HFFc6 (cell line): ENCODE results near the gene CACNB4. TPM values are rescaled to one million over a fixed set of nuclear protein-coding genes. Genes with fewer than 3 reads are reported as not detected.

Experiments used
- DNase-seq: peaks from one replicate; pipeline ENCODE4 v3.0.0-alpha.2; 2018
- H3K27ac Mint-ChIP-seq: 2 replicates; pipeline ENCODE4 v1.8.0; 2020; ENCODE audit warnings: mild to moderate bottlenecking, mixed read lengths
- H3K27me3 Mint-ChIP-seq: 2 replicates; pipeline ENCODE4 v1.8.0; 2021; ENCODE audit warnings: mild to moderate bottlenecking, moderate library complexity, mixed read lengths; ENCODE audit not compliant: insufficient read depth
- H3K36me3 Mint-ChIP-seq: 2 replicates; pipeline ENCODE4 v1.8.0; 2021; ENCODE audit warnings: low read depth, mixed read lengths
- H3K4me1 Mint-ChIP-seq: 2 replicates; pipeline ENCODE4 v1.8.0; 2020; ENCODE audit warnings: low read depth, mixed read lengths
- H3K4me3 Mint-ChIP-seq: 2 replicates; pipeline ENCODE4 v1.8.0; 2020; ENCODE audit warnings: mild to moderate bottlenecking, moderate library complexity, mixed read lengths
- H3K9me3 Mint-ChIP-seq: 2 replicates; pipeline ENCODE4 v1.8.0; 2020; ENCODE audit warnings: mild to moderate bottlenecking, mixed read lengths
- CTCF ChIP-seq: fragments of 200-600 bp; sonication (generic); IDR thresholded peaks from 2 replicates; pipeline ENCODE4 v1.5.0; 2021; ENCODE audit warnings: antibody characterized with exemption, mild to moderate bottlenecking
- total RNA-seq, 6 experiments: library from RNA; stranded (reverse); fragmentation: NEBNext Ultra II Directional; extraction: Animal tissue kit (Norgen Biotek cat#: 25700); gene quantifications; 2 replicates in 1 of 6; 3 replicates in 5 of 6; pipeline ENCODE4 v1.2.3, GENCODE V29; 2021

Gene CACNB4
- total RNA-seq, 6 experiments from 2014 or later, result 0.05 to 0.23 (median 0.21) TPM; not detected in 3

- no peak for DNase-seq
- no peak for TF ChIP-seq CTCF
- no peaks in the 10 kb centered on the region for H3K9me3 Mint-ChIP-seq
- H3K27ac Mint-ChIP-seq, result no peak overlapping the region
- H3K36me3 Mint-ChIP-seq, result no peaks in the 10 kb centered on the region
- no peak overlapping the region for H3K4me3 Mint-ChIP-seq
- H3K4me1 Mint-ChIP-seq, result no peaks in the 10 kb centered on the region
- peaks cover 9% of the 10 kb centered on the region for H3K27me3 Mint-ChIP-seq
These were observed 237.7 kb downstream of the CACNB4 start for GRCh38 chr2:151861174-151861573.

DNA sequence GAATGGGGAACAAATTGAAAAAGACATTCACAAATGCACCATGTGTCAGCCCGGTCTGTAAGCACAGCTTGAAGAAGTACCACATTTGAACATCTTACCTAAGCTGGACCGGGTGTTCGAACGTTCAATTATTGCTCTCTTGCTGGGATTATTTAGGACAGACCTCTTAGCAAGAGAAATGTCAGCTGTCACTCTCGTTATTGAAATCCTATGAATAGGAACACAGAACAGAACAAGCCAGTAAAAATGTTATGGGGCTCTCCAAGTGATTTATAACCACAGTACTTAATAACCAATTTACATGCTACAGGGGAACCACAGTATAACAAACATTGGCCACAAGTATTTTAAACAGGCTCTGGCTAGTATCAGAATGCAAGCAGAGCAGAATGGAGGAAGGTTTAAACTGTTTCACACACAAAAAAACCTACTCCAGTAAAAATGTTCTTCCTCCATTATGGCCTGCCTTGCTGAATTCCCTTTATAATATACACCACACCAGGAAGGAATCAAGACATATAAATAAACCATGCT, 238.2 kb downstream of the CACNB4 start:
- H3K27me3 Mint-ChIP-seq, result peaks cover 6% of the 10 kb centered on the region
- TF ChIP-seq CTCF, result no peak
- H3K36me3 Mint-ChIP-seq, result no peaks in the 10 kb centered on the region
- no peak overlapping the region for H3K4me3 Mint-ChIP-seq
- no peak for DNase-seq
- H3K27ac Mint-ChIP-seq, result no peak overlapping the region
- no peaks in the 10 kb centered on the region for H3K9me3 Mint-ChIP-seq
- no peaks in the 10 kb centered on the region for H3K4me1 Mint-ChIP-seq

- no peak overlapping the region for H3K4me3 Mint-ChIP-seq
- peaks cover 3% of the 10 kb centered on the region; the same call in 1 of the 2 replicates for H3K27me3 Mint-ChIP-seq
- H3K27ac Mint-ChIP-seq, result no peak overlapping the region
- H3K9me3 Mint-ChIP-seq, result no peaks in the 10 kb centered on the region
- TF ChIP-seq CTCF, result no peak
- no peak for DNase-seq
- H3K36me3 Mint-ChIP-seq, result no peaks in the 10 kb centered on the region
- H3K4me1 Mint-ChIP-seq, result no peaks in the 10 kb centered on the region
These were observed 238.6 kb downstream of the CACNB4 start for GRCh38 chr2:151860210-151860609.

DNA sequence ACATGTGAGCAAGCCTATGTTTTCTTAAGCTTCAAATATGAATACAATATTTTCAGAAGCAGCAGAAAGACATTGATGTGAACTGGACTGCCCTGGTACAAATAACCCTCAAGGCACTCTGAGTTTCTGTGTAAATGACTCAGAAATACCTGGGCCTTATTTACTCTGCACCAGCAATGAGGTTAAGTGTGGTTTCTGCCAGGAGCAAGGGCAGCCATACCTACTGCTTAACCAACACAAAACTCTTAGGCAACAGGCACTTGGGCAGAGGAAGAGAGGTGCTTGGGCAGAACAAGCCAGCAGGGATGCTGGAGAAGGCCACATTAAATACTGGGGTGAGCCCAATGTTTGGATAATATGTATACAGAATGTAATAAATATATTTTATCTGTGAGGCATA, 241.2 kb downstream of the CACNB4 start:
- peaks cover 2% of the 10 kb centered on the region; the same call in 1 of the 2 replicates for H3K27me3 Mint-ChIP-seq
- DNase-seq, result no peak
- no peak overlapping the region for H3K27ac Mint-ChIP-seq
- TF ChIP-seq CTCF, result no peak
- H3K4me1 Mint-ChIP-seq, result peaks cover 5% of the 10 kb centered on the region; the same call in 1 of the 2 replicates
- H3K9me3 Mint-ChIP-seq, result no peaks in the 10 kb centered on the region
- H3K36me3 Mint-ChIP-seq, result no peaks in the 10 kb centered on the region
- no peak overlapping the region for H3K4me3 Mint-ChIP-seq

DNA sequence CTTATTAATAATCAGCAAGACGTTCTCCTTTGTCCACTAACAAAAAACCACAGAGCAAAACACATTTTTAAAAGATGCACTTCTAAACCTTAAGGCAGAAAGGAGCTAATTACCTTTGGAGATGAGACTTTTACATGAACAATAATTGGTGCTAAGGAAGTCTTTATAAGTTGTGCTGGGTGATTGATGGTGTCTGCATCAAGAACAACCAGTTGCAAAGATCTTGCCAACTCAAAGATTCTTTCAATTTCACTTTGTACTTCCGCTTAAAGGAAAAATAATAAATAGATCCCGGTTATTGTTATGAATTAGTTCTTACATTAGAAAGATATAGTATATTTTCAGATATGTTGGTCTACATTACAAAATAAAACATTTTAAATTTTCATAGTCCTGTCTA, 243.7 kb downstream of the CACNB4 start:
- 0 out of 2 replicates have a peak, but pooled peaks cover 2% of the 10 kb centered on the region for H3K27me3 Mint-ChIP-seq
- no peaks in the 10 kb centered on the region for H3K36me3 Mint-ChIP-seq
- H3K4me1 Mint-ChIP-seq, result peaks cover 13% of the 10 kb centered on the region
- H3K27ac Mint-ChIP-seq, result no peak overlapping the region
- H3K4me3 Mint-ChIP-seq, result no peak overlapping the region
- no peak for TF ChIP-seq CTCF
- H3K9me3 Mint-ChIP-seq, result no peaks in the 10 kb centered on the region
- no peak for DNase-seq
